ENCODE results near the gene TADA3. TPM values are rescaled to one million over a fixed set of nuclear protein-coding genes. Genes with fewer than 3 reads are reported as not detected.

TADA3 gene
- total and polyA plus RNA-seq, 2 of the 4 experiments (the other 2 are of a cell fraction) = 68.0 to 83.0 TPM

- dilution Hi-C loops (cut with HindIII; ENCODE audit: low sequenced_read_pairs, unreplicated experiment) (no loop called here), intact Hi-C loops (cut with micrococcal nuclease) (no loop called here), in situ Hi-C loops (cut with MboI; ENCODE audit: low sequenced_read_pairs) (no loop called here)
- H3K79me1 ChIP-seq (ENCODE audit: low read depth in 1 of 2, low read length in 2 of 2) = peaks cover 7% of the 10 kb centered on the region in 2 experiments; a peak in 3 of 4 replicates
- H2BK120ac ChIP-seq (ENCODE audit: low read depth, low read length) = no peak overlapping the region
- BruUV-seq (replicated peaks) = no TSS peak
- 90% methylated on average over 9 of the region's 14 CpGs; no CpG with 5 or more reads in 1 of the 2 experiments for WGBS, 2 experiments (ENCODE audit: extremely low coverage in 2 of 2, insufficient read length in 1 of 2)
- H3K56ac ChIP-seq (ENCODE audit: extremely low read depth, insufficient read depth, low read length) = no peak overlapping the region
- ATAC-seq (ENCODE audit: low read depth) (no peak), DNase-seq (no peak)
- ChIA-PET CTCF (no interaction called here), POLR2A (ENCODE audit: unreplicated experiment) (no interaction called here)
- no peaks in the 10 kb centered on the region for H3K9me3 ChIP-seq (ENCODE audit: control insufficient read depth, insufficient read depth, low read length)
- H3K36me3 ChIP-seq (ENCODE audit: control insufficient read depth, insufficient read depth, low read length) = peaks cover 49% of the 10 kb centered on the region
- no peak overlapping the region for H3K18ac ChIP-seq (ENCODE audit: low read depth, low read length)
- no peak overlapping the region for H2AK9ac ChIP-seq (replicated peaks; ENCODE audit: low read depth, low read length, poor library complexity)
- no peak overlapping the region for H3K4me2 ChIP-seq (ENCODE audit: low read depth, low read length)
- H3K4me1 ChIP-seq (ENCODE audit: control insufficient read depth, insufficient read depth, low read length) = no peaks in the 10 kb centered on the region
- no peak overlapping the region for H3K27ac ChIP-seq (ENCODE audit: insufficient read depth, low read length)
- no peak overlapping the region for H4K8ac ChIP-seq (ENCODE audit: low read depth in 2 of 2, low read length in 2 of 2)
- no peak overlapping the region for H4K5ac ChIP-seq (ENCODE audit: low read depth, low read length)
- 0 out of 2 replicates have a peak, but pooled peaks cover 5% of the 10 kb centered on the region for H3K9me1 ChIP-seq (ENCODE audit: insufficient read depth, low read length)
- H4K20me1 ChIP-seq (ENCODE audit: insufficient read depth, low read length) = no peaks in the 10 kb centered on the region
- no peak overlapping the region for H2AK5ac ChIP-seq (ENCODE audit: low read depth, low read length)
- H2BK20ac ChIP-seq (ENCODE audit: low read depth, low read length) = no peak overlapping the region
- H2BK5ac ChIP-seq (ENCODE audit: low read depth, low read length, poor library complexity, severe bottlenecking) = no peak overlapping the region
- no peak overlapping the region for H3K9ac ChIP-seq (ENCODE audit: low read depth, low read length)
- H3K4me3 ChIP-seq (ENCODE audit: insufficient read depth, low read depth, low read length) = no peak overlapping the region
- no peak overlapping the region for H2AFZ ChIP-seq (replicated peaks; ENCODE audit: low read length, poor library complexity)
- no peak overlapping the region for H3K14ac ChIP-seq (replicated peaks; ENCODE audit: low read depth, low read length)
- H3K23ac ChIP-seq (ENCODE audit: low read depth, low read length) = no peak overlapping the region
- H4K91ac ChIP-seq (ENCODE audit: insufficient read depth, low read depth, low read length) = no peak overlapping the region
- no peak overlapping the region for H2BK15ac ChIP-seq (ENCODE audit: low read depth, low read length)
- H3K27me3 ChIP-seq (ENCODE audit: control insufficient read depth, insufficient read depth, low read length) = no peaks in the 10 kb centered on the region
- TF ChIP-seq USF2 (IDR thresholded peaks at IDR 0.05; ENCODE audit: low read depth, low read length) (no peak), MXI1 (IDR thresholded peaks at IDR 0.05; ENCODE audit: borderline replicate concordance, low read depth, low read length) (no peak), CTCF (conservative IDR thresholded peaks at IDR 0.05; ENCODE audit: low read depth, low read length) (no peak)
- no peak overlapping the region for H3K4ac ChIP-seq (ENCODE audit: low read depth, low read length)
Measured at GRCh38 chr3:9783954-9784353, 8.3 kb downstream of the TADA3 start.

Data from IMR-90 (cell line).